Testis (tissue), 3 donors: ENCODE measurements around the gene CCDC192. TPM values are rescaled to one million over a fixed set of nuclear protein-coding genes. Genes with fewer than 3 reads are reported as not detected.

Source experiments
- DNase-seq: peaks from one replicate; pipeline ENCODE4 v3.0.0-alpha.2; 2019
- H3K27ac ChIP-seq, 2 donors: fragments of 200-600 bp; sonication (generic); one replicate each; pipeline ENCODE4 v1.5.1; 2019
- H3K27me3 ChIP-seq: fragments of 200-600 bp; sonication (generic); one replicate; pipeline ENCODE4 v1.5.1; 2019
- H3K36me3 ChIP-seq: fragments of 200-600 bp; sonication (generic); one replicate; pipeline ENCODE4 v1.5.1; 2017; ENCODE audit warnings: low read depth; ENCODE audit errors: missing control alignments
- H3K4me1 ChIP-seq: fragments of 200-600 bp; sonication (generic); one replicate; pipeline ENCODE4 v1.5.1; 2019
- H3K4me3 ChIP-seq, 2 donors: fragments of 200-600 bp; sonication (generic); one replicate each; pipeline ENCODE4 v1.5.1; 2017 to 2019
- H3K9me3 ChIP-seq: fragments of 200-600 bp; sonication (generic); one replicate; pipeline ENCODE4 v1.5.1; 2017
- CTCF ChIP-seq, 3 experiments: fragments of 450-650 bp in 2 of 3; fragments of 200-600 bp in 1 of 3; sonication (generic) in 1 of 3; IDR thresholded peaks; one replicate each; pipeline ENCODE4 v1.5.1; 2016 to 2019; ENCODE audit warnings: antibody characterized with exemption in 3 of 3, mild to moderate bottlenecking in 2 of 3, moderate library complexity in 1 of 3
- POLR2A ChIP-seq: fragments of 450-650 bp; IDR thresholded peaks from one replicate; pipeline ENCODE4 v1.6.1; 2017; ENCODE audit warnings: antibody characterized with exemption, mild to moderate bottlenecking, moderate library complexity
- WGBS, 2 donors: methylation state at CpG; one replicate each; pipeline ENCODE4 v1.1.5; 2018; 5-methylcytosine and 5-hydroxymethylcytosine counted together
- intact Hi-C: fragments of 100-400 bp; cut with DNase I; formaldehyde crosslinking; loops from one replicate; pipeline ENCODE4 v1.15.1; 2023; ENCODE audit warnings: low total_unique reads
- polyA plus RNA-seq: library from polyadenylated mRNA; stranded (reverse); fragments of 350-450 nt; fragmentation: Illumina TruSeq; extraction: RNeasy Lipid Tissue Mini Kit (QIAGEN cat#74804); gene quantifications from one replicate; pipeline ENCODE4 v1.2.3, GENCODE V29; 2014; ENCODE audit warnings: low read depth, low replicate concordance; ENCODE audit not compliant: insufficient read depth
- total RNA-seq, 2 donors: library from RNA; depleted of rRNA; stranded (reverse); fragments of >200 nt; gene quantifications; one replicate each; pipeline ENCODE4 v1.2.3, GENCODE V29; 2016

CCDC192 gene
- total and polyA plus RNA-seq, 3 donors from 2014 or later = 7.8 to 22.6 (median 12.9) TPM

- no peak overlapping the region for H3K4me3 ChIP-seq
- H3K36me3 ChIP-seq = no peaks in the 10 kb centered on the region
- intact Hi-C loops = no loop called here
- no peak for TF ChIP-seq POLR2A
- no peak for TF ChIP-seq CTCF (IDR thresholded peaks at IDR 0.05)
- no peaks in the 10 kb centered on the region for H3K27me3 ChIP-seq
- H3K9me3 ChIP-seq = no peaks in the 10 kb centered on the region
- no peak for DNase-seq
- H3K4me1 ChIP-seq = no peaks in the 10 kb centered on the region
- H3K27ac ChIP-seq = no peak overlapping the region
These were observed 89.9 kb downstream of the CCDC192 start for GRCh38 chr5:127793052-127793451.

DNA sequence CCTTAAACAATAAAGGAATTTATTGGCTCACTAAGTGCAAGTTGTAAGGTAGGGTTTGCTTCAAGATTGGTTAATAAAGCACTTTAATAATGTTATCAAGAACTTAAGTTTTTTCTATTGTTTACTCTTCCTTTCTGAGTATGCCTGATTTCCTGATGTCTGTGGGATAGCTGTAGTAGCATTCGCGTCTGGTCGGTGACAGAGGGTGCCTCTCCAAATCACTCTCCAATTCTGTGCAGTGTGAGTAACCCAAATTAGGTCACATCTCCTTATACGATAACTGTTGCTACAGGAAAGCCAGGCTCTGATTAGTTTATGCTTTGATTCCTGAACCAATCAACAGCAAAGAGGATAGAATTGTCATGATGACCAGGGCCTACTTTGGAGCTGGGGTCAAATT lies 90.7 kb downstream of the CCDC192 start:
- Histone ChIP-seq H3K4me3 (no peak overlapping the region), H3K9me3 (no peaks in the 10 kb centered on the region), H3K4me1 (no peaks in the 10 kb centered on the region), H3K36me3 (no peaks in the 10 kb centered on the region), H3K27ac (no peak overlapping the region), H3K27me3 (no peaks in the 10 kb centered on the region)
- TF ChIP-seq CTCF (IDR thresholded peaks at IDR 0.05) = no peak
- no peak for TF ChIP-seq POLR2A
- WGBS, 2 donors = 96 to 97% methylated on average over 4 of the region's 4 CpGs
- intact Hi-C loops = no loop called here
- DNase-seq = no peak

DNA sequence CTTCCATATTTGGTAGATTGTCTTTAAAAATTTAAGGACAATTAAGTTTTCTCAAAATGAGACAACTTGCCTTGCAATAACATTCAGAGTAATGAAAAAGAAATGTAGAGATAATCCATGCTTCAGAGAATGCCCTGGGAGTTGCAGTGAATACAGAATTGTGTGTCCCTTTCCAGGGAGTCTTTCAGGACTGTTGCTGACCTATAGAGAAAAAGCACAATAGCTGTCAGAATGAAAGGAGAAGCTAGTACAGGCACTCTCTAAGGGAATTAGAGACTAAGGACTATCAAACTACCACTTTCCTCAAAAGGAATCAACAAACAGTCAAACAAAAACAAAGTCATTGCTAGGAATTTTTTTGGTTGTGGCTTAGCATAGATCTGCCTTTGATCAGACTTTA lies 93.0 kb downstream of the CCDC192 start:
- intact Hi-C loops = no loop called here
- no peaks in the 10 kb centered on the region for H3K36me3 ChIP-seq
- H3K27ac ChIP-seq = no peak overlapping the region
- H3K9me3 ChIP-seq = no peaks in the 10 kb centered on the region
- H3K4me1 ChIP-seq = no peaks in the 10 kb centered on the region
- H3K27me3 ChIP-seq = no peaks in the 10 kb centered on the region
- TF ChIP-seq CTCF (IDR thresholded peaks at IDR 0.05) (no peak), POLR2A (no peak)
- DNase-seq = no peak
- H3K4me3 ChIP-seq = no peak overlapping the region

DNA sequence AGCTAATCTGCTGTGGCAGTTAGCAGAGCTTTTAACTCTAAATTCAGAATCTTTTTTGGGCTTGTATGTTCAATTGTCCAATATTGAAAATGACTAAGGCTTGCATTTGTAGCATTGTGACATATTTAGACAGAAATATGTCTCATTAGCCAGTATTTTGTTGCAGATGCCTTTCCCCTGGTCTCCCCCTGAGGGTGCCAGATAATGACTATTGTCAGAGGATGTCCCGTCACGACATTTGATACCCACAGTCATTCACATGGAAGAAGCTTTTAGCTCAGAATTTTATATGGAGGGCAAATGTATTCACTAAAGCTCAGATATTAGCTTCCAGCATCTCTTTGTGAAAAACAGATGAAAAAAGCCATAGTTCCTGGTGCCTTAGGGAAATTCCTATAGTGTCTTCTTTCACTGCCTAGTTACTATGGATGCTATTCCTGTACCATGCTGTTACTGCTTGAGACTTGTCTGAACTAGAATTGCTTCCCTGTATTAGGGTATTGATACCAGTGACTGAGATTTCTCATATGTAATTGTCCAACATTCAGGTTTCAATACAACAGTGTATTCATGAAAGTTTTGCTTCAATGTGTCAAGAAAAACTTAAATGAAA lies 96.2 kb downstream of the CCDC192 start:
- no peaks in the 10 kb centered on the region for H3K27me3 ChIP-seq
- no peak overlapping the region for H3K4me3 ChIP-seq
- DNase-seq = no peak
- TF ChIP-seq CTCF (IDR thresholded peaks at IDR 0.05) (no peak), POLR2A (no peak)
- no peaks in the 10 kb centered on the region for H3K36me3 ChIP-seq
- no peak overlapping the region for H3K27ac ChIP-seq
- no peaks in the 10 kb centered on the region for H3K4me1 ChIP-seq
- no peaks in the 10 kb centered on the region for H3K9me3 ChIP-seq
- WGBS, 2 donors = 88 to 98% methylated on average over 2 of the region's 2 CpGs
- intact Hi-C loops = no loop called here

- no peak for TF ChIP-seq POLR2A
- TF ChIP-seq CTCF (IDR thresholded peaks at IDR 0.05) = no peak
- Histone ChIP-seq H3K9me3 (no peaks in the 10 kb centered on the region), H3K4me1 (no peaks in the 10 kb centered on the region), H3K4me3 (no peak overlapping the region), H3K27me3 (no peaks in the 10 kb centered on the region), H3K36me3 (no peaks in the 10 kb centered on the region), H3K27ac (no peak overlapping the region)
- 60 to 69% methylated on average over 2 of the region's 2 CpGs for WGBS, 2 donors
- DNase-seq = no peak
- intact Hi-C loops = no loop called here
These were observed 98.7 kb downstream of the CCDC192 start for GRCh38 chr5:127801751-127802476.
